Fibroblast of upper back skin (primary cell): ENCODE measurements around the gene ULK4.
A peak's percentile ranks its signal among the peaks of the same experiment; 100 is the strongest.
"Not testable (repeated sequence)": the region's sequence is repeated elsewhere in the genome, so short reads cannot be mapped to it uniquely, and the experiment has no call there.

Experiments used
- DNase-seq: peaks from one replicate; pipeline ENCODE4 v3.0.0-alpha.2; 2013

Gene ULK4

GRCh38 chr3:41565948-41566514 is 395.9 kb downstream of the ULK4 start:
- no peak for DNase-seq

DNA sequence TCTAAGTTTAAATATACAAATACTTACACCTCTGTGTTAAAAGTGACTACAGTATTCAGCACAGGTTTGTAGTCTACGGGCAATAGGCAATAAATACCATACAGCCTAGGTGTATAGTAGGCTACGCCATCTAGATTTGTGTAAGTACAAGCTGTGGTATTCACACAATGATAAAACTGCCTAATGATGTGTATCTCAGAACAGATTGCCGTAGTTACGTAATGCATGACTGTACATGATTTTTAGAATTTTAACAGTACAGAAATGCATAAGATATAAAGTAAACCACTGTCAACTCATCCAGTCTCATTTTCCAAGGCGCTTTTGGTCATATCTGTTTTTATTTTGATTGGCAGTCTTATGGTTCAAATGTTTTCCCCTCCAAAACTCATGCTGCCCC is 396.9 kb downstream of the ULK4 start:
- DNase-seq = no peak

DNA sequence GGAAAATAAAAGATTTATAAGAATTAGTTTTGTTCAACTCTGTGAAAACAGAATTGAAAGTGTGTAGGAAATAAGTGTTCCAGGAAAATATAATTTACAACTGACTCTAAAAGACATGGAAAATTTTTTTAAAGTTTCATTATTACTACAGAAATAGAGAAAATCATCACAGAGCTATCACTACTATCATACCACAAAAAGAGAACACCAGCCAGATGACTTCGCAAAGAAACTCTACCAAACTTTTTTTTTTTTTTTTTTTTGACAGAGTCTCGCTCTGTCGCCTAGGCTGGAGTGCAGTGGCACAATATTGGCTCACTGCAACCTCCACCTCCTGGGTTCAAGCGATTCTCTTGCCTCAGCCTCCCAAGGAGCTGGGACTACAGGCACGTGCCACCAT is 405.7 kb downstream of the ULK4 start:
- DNase-seq = not testable (repeated sequence)

GRCh38 chr3:41532976-41533375 is 428.9 kb downstream of the ULK4 start:
- DNase-seq = no peak

DNA sequence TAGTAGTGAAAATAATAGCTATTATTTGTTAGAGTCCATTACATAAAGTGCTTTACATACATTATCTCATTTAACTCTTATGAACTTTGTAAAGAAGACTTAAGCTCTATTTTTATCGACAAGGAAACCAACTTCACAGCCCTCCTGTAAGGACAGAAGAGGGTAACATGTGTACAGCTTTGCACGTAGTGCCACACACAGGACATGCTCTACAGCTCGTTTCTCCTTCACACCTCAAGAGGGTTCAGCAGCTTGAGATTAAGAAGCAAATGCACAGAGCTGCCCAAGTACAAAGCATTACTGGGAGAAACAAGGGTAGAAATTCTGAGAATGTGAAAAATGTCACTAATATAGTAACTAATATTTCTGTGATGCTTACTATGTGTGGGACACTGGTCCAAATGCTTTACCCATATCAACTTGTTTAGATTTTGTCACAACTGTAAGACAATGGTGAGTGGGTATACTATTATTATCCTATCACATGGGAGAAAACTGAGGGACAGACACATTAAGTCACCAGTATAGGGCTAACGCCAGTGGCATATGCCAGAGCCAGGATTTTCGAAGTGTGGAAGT is 434.8 kb downstream of the ULK4 start:
- no peak for DNase-seq

DNA sequence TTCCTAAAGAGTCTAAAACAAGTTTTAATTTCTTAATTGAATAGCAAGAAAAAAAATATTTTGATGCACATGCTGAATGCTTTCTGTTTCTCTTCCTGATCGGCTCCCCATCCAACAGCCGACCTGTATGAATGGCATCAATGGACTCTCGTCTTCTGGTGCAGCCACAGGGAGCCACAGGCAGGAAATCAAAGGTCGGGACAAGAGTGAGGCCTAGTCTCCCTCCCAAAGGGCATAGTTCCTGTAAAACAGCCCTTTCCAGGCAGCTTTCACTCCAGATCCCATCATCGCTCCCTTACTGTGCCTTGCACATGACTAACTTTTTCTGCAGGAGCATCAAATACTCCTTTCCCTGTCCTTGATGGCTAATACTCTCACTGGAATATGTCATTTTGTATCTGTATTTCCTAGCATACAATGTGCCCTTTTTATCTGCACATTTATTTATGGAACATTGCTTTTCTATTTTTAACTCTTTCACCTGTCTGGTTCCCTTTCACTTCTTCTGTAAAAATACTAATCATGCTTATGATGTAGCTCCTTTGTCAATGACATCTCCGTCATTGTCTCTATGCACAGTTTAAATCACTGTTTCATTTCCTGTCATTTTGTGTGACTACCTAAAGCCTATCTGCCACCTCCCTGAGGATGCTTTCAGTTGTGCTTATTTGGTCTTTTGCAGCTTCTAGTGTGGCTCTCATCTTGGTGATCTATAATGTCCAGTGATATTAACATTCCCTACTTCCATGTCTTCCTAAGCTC is 436.4 kb downstream of the ULK4 start:
- no peak for DNase-seq

DNA sequence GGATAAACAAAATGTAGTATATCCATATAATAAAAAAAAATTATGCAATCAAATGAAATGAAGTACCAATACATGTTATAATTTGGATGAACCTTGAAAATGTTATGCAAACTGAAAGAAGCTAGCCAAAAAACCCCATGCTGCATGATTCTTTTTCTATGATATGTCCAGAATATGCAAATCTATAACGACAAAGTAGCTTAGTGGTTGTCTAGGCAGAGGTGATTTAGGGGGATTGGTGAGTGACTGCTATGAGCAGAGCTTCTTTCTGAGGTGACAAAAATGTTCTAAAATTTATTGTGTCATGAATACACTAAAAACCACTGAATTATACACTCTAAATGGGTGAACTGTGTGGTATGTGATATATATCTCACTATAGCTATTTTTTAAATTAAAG is 438.0 kb downstream of the ULK4 start:
- no peak for DNase-seq

DNA sequence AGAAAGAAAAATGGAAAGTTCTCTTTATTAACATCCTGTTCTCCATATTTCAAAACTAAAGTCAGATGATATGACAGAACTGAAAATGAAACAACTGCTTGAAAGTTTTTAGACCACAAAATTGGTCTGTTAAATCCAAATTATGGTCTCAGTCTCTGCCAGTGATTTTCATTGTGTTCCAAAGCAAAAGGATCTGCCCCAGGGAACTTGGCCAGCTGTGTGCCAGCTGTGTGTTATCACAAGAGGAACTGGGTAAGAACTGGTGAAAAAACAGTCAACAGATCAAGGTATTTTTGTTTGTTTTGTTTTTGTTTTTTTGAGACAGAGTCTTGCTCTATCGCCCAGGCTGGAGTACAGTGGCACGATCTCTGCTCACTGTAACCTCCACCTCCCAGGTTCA is 439.3 kb downstream of the ULK4 start:
- no peak for DNase-seq

DNA sequence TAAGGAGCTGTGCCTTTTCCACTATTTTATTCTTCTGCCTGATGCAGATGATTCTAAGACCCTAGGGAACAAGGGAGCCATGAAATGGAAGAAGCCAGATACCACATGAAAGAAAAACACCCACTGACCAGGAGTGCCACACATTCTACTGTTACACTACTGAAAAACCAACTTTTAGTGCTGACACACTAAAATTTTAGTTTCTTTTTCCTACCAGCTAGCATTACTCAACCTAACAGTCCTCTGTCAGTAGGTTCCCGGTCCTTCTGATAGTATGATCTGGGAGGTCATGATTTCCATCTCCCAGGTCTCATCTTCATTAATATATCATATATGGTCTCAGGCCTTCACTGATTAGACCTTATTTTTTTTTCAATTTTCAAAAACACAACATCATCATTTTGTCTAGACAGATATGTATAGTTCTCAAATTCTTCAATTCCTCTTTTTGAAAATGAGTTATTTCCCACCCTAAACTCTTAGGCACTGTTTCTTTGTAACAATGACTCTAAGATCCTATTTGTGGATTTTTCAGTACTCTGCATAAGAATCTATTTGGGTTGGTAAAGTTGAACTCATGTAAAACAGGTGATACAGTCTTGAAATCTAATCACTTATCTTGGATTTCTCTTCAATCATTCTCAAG is 440.8 kb downstream of the ULK4 start:
- DNase-seq = no peak

GRCh38 chr3:41519746-41520145 is 442.2 kb downstream of the ULK4 start:
- peak; percentile 35 for DNase-seq

GRCh38 chr3:41518626-41519025 is 443.3 kb downstream of the ULK4 start:
- DNase-seq = no peak

GRCh38 chr3:41508063-41508696 is 453.7 kb downstream of the ULK4 start:
- no peak for DNase-seq

DNA sequence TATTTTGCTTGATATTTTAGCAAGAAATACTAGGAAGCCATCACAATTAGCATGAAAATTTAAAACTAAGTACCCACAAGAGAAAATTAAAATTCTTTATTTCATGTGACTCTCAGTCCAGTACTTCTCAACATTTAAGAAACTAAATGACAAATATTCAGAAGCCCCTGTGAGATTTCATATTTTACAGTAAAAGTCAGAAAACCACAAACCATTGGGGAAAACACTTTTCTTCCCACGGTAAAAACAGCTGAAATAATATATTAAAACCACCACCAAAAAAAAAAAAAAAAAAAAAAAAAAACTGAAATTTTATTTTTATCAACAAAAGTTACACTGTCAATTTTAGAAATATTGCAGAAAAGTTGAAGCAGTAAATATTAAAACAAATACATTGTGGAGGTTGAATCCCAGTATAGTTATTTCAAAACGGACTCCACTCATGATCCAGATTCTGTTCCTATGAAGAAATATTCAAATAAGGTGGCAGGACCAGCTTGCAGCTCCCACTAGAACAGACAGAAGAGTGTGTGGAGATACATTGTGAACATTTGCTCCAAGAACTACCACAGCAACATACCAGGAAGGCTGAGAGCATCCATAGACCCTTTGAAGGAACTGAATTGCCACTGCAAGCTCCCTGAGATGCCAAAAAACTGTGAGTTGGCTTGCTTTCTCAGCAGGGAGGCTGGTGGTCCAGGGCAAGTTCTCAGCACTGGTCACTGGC is 454.4 kb downstream of the ULK4 start:
- peak; percentile 35 for DNase-seq

GRCh38 chr3:41503998-41504623 is 457.8 kb downstream of the ULK4 start:
- no peak for DNase-seq

DNA sequence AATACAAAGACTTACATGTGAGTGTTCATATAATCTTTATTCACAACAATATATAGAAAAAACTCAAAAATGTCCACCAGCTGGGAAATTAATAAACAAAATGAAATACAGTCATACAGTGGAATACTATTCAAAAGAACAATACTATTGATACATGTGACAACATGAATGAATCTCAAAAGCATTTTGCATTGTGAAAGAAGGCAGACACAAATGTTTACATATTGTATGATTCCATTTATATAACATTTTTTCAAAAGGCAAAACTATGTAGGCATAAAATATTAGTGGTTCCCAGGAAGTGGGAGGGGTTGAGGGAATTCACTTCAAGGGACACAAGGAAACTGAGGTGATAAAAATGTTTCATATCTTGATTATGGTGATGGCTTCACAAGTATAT is 459.4 kb downstream of the ULK4 start:
- DNase-seq = no peak

GRCh38 chr3:41502023-41502422 is 459.9 kb downstream of the ULK4 start:
- peak; percentile 73 for DNase-seq

GRCh38 chr3:41498847-41499246 is 463.1 kb downstream of the ULK4 start:
- peak; percentile 24 for DNase-seq

DNA sequence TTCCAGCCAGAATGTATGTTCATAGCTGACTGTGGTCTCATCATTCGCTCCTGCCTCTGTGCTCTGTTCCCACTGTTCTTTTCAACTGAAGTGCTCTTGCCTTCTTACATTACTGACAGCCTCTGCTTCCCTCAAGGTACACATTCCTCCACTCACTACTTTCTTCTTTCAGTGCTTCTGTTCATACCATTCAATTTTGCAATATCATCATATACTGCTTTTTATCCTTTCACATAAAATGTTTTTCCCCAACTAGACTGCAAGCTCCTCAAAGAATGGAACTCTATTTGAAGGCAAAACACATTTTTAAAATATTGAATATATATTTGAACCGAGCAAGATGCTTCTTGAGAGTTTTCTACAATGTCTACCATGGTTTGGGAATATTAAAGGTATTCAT is 471.5 kb downstream of the ULK4 start:
- peak; percentile 4 for DNase-seq

- DNase-seq = no peak
Measured at GRCh38 chr3:41489231-41489630, 472.7 kb downstream of the ULK4 start.

- DNase-seq = no peak
Measured at GRCh38 chr3:41488501-41488900, 473.4 kb downstream of the ULK4 start.

DNA sequence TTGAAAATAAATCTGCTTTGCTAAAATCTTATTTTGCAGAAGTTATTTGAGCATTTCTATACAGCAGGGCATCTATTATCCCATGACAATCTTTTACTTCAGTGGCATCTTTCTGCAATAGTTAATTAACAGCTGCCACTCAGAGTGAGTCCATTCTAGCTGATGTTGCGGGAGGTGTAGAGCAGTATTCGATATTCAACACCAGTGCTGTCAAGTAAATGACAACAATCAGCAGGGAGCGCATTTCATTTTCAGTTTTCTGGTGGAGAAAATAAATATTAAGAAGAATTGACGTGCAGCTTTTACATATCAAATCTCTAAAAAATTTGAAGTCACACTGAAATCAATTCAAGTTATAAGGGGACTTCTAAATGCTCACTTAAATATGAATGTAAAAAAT is 476.4 kb downstream of the ULK4 start:
- no peak for DNase-seq

GRCh38 chr3:41482134-41482533 is 479.8 kb downstream of the ULK4 start:
- no peak for DNase-seq
